ENCODE data around the gene LARGE1. TPM values are rescaled to one million over a fixed set of nuclear protein-coding genes. Genes with fewer than 3 reads are reported as not detected.

Gene LARGE1
- total RNA-seq, 1 experiment from 2014 or later = 1.3 TPM

DNA sequence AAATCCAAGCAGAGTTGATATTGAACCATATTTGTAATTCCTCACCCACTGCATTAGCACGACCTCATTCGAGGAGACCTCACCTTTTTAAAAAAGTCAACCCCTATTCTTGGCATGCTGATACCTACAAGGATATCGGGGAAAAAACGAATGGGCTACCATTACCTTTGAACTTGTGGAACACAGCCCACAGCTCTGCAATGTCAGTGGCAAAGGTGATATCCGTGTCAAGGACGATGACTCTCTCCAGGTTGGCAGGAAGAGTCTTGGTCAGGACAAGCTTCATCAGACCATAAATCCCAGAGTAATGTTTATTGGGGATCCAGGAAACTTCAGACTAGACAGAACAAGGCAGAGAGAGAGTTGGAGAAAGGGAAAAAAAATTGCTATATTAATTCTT, 355.6 kb downstream of the LARGE1 start:
- Histone ChIP-seq H3K9me3 (ENCODE audit: low read length) (no peaks in the 10 kb centered on the region), H3K9ac (ENCODE audit: low read length) (no peak overlapping the region), H3K27ac (ENCODE audit: low read length) (no peak overlapping the region), H3K36me3 (ENCODE audit: low read depth, low read length) (no peaks in the 10 kb centered on the region), H3K4me3 (ENCODE audit: low read length) (no peak overlapping the region), H3K27me3 (ENCODE audit: low read length) (no peaks in the 10 kb centered on the region), H3K9me2 (replicated peaks; ENCODE audit: low read length) (no peaks in the 10 kb centered on the region), H3F3A (ENCODE audit: low read length, unreplicated experiment) (no peaks in the 10 kb centered on the region), H3K4me2 (ENCODE audit: low read length) (no peak overlapping the region), H4K20me1 (ENCODE audit: low read length) (no peaks in the 10 kb centered on the region), H3K79me2 (ENCODE audit: low read length) (no peaks in the 10 kb centered on the region), H3K4me1 (ENCODE audit: insufficient read depth, low read length) (no peaks in the 10 kb centered on the region), H2AFZ (ENCODE audit: low read length) (no peak overlapping the region)
- intact Hi-C loops (cut with micrococcal nuclease) = no loop called here
- DNase-seq (no peak), ATAC-seq (no peak)
- BruUV-seq (replicated peaks) = no TSS peak
- POLR2A ChIA-PET (ENCODE audit: unreplicated experiment) = no interaction called here
- CTCF ChIA-PET = no interaction called here
- no peak for TF ChIP-seq EZH2phosphoT487 (IDR thresholded peaks at IDR 0.05; ENCODE audit: borderline replicate concordance, low read length)
- TF ChIP-seq, protein P1, sequence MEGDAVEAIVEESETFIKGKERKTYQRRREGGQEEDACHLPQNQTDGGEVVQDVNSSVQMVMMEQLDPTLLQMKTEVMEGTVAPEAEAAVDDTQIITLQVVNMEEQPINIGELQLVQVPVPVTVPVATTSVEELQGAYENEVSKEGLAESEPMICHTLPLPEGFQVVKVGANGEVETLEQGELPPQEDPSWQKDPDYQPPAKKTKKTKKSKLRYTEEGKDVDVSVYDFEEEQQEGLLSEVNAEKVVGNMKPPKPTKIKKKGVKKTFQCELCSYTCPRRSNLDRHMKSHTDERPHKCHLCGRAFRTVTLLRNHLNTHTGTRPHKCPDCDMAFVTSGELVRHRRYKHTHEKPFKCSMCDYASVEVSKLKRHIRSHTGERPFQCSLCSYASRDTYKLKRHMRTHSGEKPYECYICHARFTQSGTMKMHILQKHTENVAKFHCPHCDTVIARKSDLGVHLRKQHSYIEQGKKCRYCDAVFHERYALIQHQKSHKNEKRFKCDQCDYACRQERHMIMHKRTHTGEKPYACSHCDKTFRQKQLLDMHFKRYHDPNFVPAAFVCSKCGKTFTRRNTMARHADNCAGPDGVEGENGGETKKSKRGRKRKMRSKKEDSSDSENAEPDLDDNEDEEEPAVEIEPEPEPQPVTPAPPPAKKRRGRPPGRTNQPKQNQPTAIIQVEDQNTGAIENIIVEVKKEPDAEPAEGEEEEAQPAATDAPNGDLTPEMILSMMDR (conservative IDR thresholded peaks at IDR 0.05; ENCODE audit: low read depth, low read length) = no peak
- TF ChIP-seq EZH2 (IDR thresholded peaks at IDR 0.05; ENCODE audit: low read length, unreplicated experiment) = no peak

DNA sequence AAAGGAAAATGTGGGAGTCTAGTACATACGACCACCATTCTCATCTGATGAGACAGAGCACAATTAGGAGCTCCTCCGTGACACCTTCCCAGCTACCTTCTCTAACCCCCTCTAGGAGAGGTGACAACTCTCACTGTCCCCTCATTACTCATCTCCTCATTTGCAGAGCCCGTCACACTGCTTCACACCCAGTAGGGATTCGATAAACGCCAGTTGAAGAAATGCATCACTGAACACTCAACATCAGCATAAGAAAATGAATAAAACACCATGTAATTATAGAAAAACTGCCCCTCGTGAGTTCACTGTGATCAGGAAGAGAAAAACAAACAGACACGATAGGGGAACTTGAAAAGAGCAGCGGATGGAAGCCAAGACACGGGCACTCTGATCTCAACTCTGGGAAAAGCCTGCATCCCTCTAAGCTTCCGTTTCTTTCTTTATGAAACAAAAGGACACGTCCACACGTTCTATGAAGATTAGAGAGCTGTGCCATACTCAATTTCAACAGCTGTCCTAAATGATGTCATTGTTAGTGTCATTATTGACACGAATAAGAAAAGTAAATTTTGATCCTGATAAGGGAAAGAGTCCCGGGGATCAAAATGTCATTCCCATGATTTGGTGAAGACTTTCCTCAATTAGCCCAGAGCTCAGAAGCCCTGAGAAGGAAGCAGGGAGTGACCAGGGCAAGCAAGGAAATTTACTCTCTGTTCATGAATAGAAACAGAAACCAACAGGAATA, 356.9 kb downstream of the LARGE1 start:
- no peaks in the 10 kb centered on the region for H3K36me3 ChIP-seq (ENCODE audit: low read depth, low read length)
- H3K79me2 ChIP-seq (ENCODE audit: low read length) = no peaks in the 10 kb centered on the region
- H3K27me3 ChIP-seq (ENCODE audit: low read length) = no peaks in the 10 kb centered on the region
- H3K4me1 ChIP-seq (ENCODE audit: insufficient read depth, low read length) = no peaks in the 10 kb centered on the region
- H3K4me2 ChIP-seq (ENCODE audit: low read length) = no peak overlapping the region
- H3K27ac ChIP-seq (ENCODE audit: low read length) = no peak overlapping the region
- no peaks in the 10 kb centered on the region for H3K9me2 ChIP-seq (replicated peaks; ENCODE audit: low read length)
- H3K4me3 ChIP-seq (ENCODE audit: low read length) = no peak overlapping the region
- no peak for TF ChIP-seq EZH2 (IDR thresholded peaks at IDR 0.05; ENCODE audit: low read length, unreplicated experiment)
- no peak for TF ChIP-seq EZH2phosphoT487 (IDR thresholded peaks at IDR 0.05; ENCODE audit: borderline replicate concordance, low read length)
- TF ChIP-seq, protein P1 (conservative IDR thresholded peaks at IDR 0.05; ENCODE audit: low read depth, low read length) = no peak
- ATAC-seq (no peak), DNase-seq (no peak)
- no peaks in the 10 kb centered on the region for H3F3A ChIP-seq (ENCODE audit: low read length, unreplicated experiment)
- BruUV-seq (replicated peaks) = no TSS peak
- H3K9me3 ChIP-seq (ENCODE audit: low read length) = no peaks in the 10 kb centered on the region
- CTCF ChIA-PET = no interaction called here
- H4K20me1 ChIP-seq (ENCODE audit: low read length) = no peaks in the 10 kb centered on the region
- H3K9ac ChIP-seq (ENCODE audit: low read length) = no peak overlapping the region
- no peak overlapping the region for H2AFZ ChIP-seq (ENCODE audit: low read length)
- POLR2A ChIA-PET (ENCODE audit: unreplicated experiment) = no interaction called here
- intact Hi-C loops (cut with micrococcal nuclease) = no loop called here

DNA sequence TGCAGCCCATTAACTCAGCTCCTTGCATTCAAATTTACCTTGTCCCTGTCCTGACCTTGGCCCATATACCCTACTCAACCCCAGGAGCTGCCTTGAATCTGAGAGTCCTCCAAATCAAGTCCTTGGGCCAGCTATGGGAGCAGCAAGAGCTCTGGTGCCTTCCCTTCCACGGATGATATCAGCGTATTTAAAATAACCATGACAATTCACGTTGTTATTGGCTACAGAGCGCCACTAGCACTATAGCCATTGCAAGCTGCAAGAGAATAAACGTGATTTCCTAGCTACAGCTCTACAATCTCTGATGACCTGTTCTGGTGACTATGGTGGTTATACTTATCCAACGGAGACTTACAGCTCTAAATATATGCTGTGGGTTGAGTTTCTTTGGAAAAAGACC, 357.8 kb downstream of the LARGE1 start:
- Histone ChIP-seq H3K4me1 (ENCODE audit: insufficient read depth, low read length) (no peaks in the 10 kb centered on the region), H3K27me3 (ENCODE audit: low read length) (no peaks in the 10 kb centered on the region), H3K9me2 (replicated peaks; ENCODE audit: low read length) (no peaks in the 10 kb centered on the region), H2AFZ (ENCODE audit: low read length) (no peak overlapping the region), H3K4me2 (ENCODE audit: low read length) (no peak overlapping the region), H3F3A (ENCODE audit: low read length, unreplicated experiment) (no peaks in the 10 kb centered on the region), H4K20me1 (ENCODE audit: low read length) (no peaks in the 10 kb centered on the region), H3K4me3 (ENCODE audit: low read length) (no peak overlapping the region), H3K79me2 (ENCODE audit: low read length) (no peaks in the 10 kb centered on the region), H3K9me3 (ENCODE audit: low read length) (no peaks in the 10 kb centered on the region), H3K27ac (ENCODE audit: low read length) (no peak overlapping the region), H3K9ac (ENCODE audit: low read length) (no peak overlapping the region), H3K36me3 (ENCODE audit: low read depth, low read length) (no peaks in the 10 kb centered on the region)
- POLR2A ChIA-PET (ENCODE audit: unreplicated experiment) = no interaction called here
- no TSS peak for BruUV-seq (replicated peaks)
- ATAC-seq (no peak), DNase-seq (no peak)
- TF ChIP-seq, protein P1 (conservative IDR thresholded peaks at IDR 0.05; ENCODE audit: low read depth, low read length) = no peak
- no peak for TF ChIP-seq EZH2 (IDR thresholded peaks at IDR 0.05; ENCODE audit: low read length, unreplicated experiment)
- no peak for TF ChIP-seq EZH2phosphoT487 (IDR thresholded peaks at IDR 0.05; ENCODE audit: borderline replicate concordance, low read length)
- CTCF ChIA-PET = no interaction called here
- intact Hi-C loops (cut with micrococcal nuclease) = no loop called here
